ENCODE measurements around the gene HMCN2. TPM values are rescaled to one million over a fixed set of nuclear protein-coding genes. Genes with fewer than 3 reads are reported as not detected.

The HMCN2 gene
- total RNA-seq, 6 experiments from 2014 or later: 0.31 to 2.0 (median 1.1) TPM

DNA sequence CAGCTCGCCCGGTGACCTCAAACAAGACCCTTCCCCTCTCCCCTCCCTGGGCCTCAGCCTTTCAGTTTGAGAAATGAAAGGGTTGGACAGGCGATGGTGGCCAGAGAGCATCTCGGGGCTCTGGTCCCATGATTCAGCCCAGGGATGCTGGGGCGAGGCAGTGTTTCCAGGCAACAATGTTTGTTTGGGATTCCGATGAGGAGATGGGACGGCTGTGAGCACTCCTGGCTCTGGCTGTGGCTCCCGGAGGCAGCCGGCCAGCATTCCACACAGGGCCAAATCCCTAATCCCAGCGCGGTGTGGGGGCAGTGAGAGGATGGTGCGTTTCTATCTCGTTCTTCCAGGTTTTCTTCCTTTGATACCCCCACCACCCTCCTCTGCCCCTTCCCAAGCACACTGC, 66.0 kb downstream of the HMCN2 start:
- no peak overlapping the region for H3K27ac ChIP-seq

GRCh38 chr9:130332384-130332926, 66.9 kb downstream of the HMCN2 start:
- DNase-seq (no peak), ATAC-seq (no peak)
- intact Hi-C loops (cut with DNase I): no loop called here
- H3K27me3 ChIP-seq: no peaks in the 10 kb centered on the region
- no peaks in the 10 kb centered on the region for H3K4me1 ChIP-seq
- no peak overlapping the region for H3K27ac ChIP-seq
- H3K36me3 ChIP-seq: no peaks in the 10 kb centered on the region
- TF ChIP-seq POLR2A (IDR thresholded peaks at IDR 0.05): no peak
- TF ChIP-seq CTCF (IDR thresholded peaks at IDR 0.05): no peak
- H3K9me3 ChIP-seq: no peaks in the 10 kb centered on the region
- no peak overlapping the region for H3K4me3 ChIP-seq
- WGBS (ENCODE audit: insufficient coverage, low coverage, low lambda C conversion rate, missing lambda C conversion rate): 41% methylated on average over 5 of the region's 26 CpGs

More for the DNA sequence above, 66.0 kb downstream of the HMCN2 start:
- H3K4me1 ChIP-seq: no peaks in the 10 kb centered on the region
- no peaks in the 10 kb centered on the region for H3K9me3 ChIP-seq
- no peak for DNase-seq
- ATAC-seq: no peak
- TF ChIP-seq CTCF (IDR thresholded peaks at IDR 0.05) (no peak), POLR2A (IDR thresholded peaks at IDR 0.05) (no peak)
- H3K4me3 ChIP-seq: no peak overlapping the region
- no peaks in the 10 kb centered on the region for H3K36me3 ChIP-seq
- 60% methylated on average over 2 of the region's 13 CpGs for WGBS (ENCODE audit: insufficient coverage, low coverage, low lambda C conversion rate, missing lambda C conversion rate)
- no peaks in the 10 kb centered on the region for H3K27me3 ChIP-seq
- intact Hi-C loops (cut with DNase I): no loop called here

GRCh38 chr9:130333041-130333711, 67.6 kb downstream of the HMCN2 start:
- H3K27ac ChIP-seq: no peak overlapping the region
- H3K4me3 ChIP-seq: no peak overlapping the region
- DNase-seq: no peak
- H3K4me1 ChIP-seq: no peaks in the 10 kb centered on the region
- intact Hi-C loops (cut with DNase I): no loop called here
- no peaks in the 10 kb centered on the region for H3K9me3 ChIP-seq
- no peak for ATAC-seq
- no peaks in the 10 kb centered on the region for H3K27me3 ChIP-seq
- H3K36me3 ChIP-seq: no peaks in the 10 kb centered on the region
- no peak for TF ChIP-seq POLR2A (IDR thresholded peaks at IDR 0.05)
- no peak for TF ChIP-seq CTCF (IDR thresholded peaks at IDR 0.05)
- 32% methylated on average over 12 of the region's 19 CpGs for WGBS (ENCODE audit: insufficient coverage, low coverage, low lambda C conversion rate, missing lambda C conversion rate)

DNA sequence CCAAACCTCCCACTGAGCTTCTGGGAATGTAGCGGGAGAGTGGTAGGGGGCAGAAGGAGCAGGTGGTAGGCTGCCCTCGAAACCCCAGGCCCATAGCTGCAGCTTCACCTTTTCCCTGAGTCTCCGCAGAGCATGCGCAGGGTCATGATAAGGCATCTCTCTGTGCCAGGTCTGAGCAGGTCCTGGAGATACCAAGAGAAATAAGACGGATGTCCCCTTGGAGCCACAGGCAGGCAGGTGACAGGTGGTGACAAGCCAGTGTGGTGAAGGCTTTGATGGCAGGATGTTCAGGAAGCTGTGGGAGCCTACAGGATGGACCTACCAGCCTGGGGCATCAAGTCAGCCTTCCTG, 68.1 kb downstream of the HMCN2 start:
- TF ChIP-seq POLR2A (IDR thresholded peaks at IDR 0.05) (no peak), CTCF (IDR thresholded peaks at IDR 0.05) (no peak)
- no peaks in the 10 kb centered on the region for H3K9me3 ChIP-seq
- ATAC-seq: no peak
- no peak overlapping the region for H3K4me3 ChIP-seq
- H3K4me1 ChIP-seq: no peaks in the 10 kb centered on the region
- H3K27ac ChIP-seq: no peak overlapping the region
- no peaks in the 10 kb centered on the region for H3K27me3 ChIP-seq
- intact Hi-C loops (cut with DNase I): no loop called here
- WGBS (ENCODE audit: insufficient coverage, low coverage, low lambda C conversion rate, missing lambda C conversion rate): 60% methylated on average over 2 of the region's 5 CpGs
- no peak for DNase-seq
- H3K36me3 ChIP-seq: no peaks in the 10 kb centered on the region

All from right lobe of liver (tissue), 6 donors.